Measurements from ENCODE around the gene CPLX3.

GRCh38 chr15:74777769-74778598 lies 48.4 kb upstream of the CPLX3 start:
- TF ChIP-seq POLR2AphosphoS5 (IDR thresholded peaks at IDR 0.05) (no peak), CTCF (IDR thresholded peaks at IDR 0.05) (no peak)

All from esophagus muscularis mucosa (tissue), 3 donors.